Ascending aorta (tissue), 2 donors: ENCODE results near the gene REEP2. TPM values are rescaled to one million over a fixed set of nuclear protein-coding genes. Genes with fewer than 3 reads are reported as not detected.

Experiments
- DNase-seq, 2 donors: peaks; one replicate each; pipeline ENCODE4 v3.0.0-alpha.2; 2019; ENCODE audit warnings: low spot score in 2 of 2
- H3K27ac ChIP-seq, 2 donors: fragments of 200-600 bp; sonication (generic); one replicate each; pipeline ENCODE4 v1.5.1; 2016 to 2017; ENCODE audit warnings: mild to moderate bottlenecking in 1 of 2
- H3K27me3 ChIP-seq: fragments of 200-600 bp; sonication (generic); one replicate; pipeline ENCODE4 v1.5.1; 2017
- H3K36me3 ChIP-seq, 2 donors: fragments of 200-600 bp; sonication (generic); one replicate each; pipeline ENCODE4 v1.5.1; 2016
- H3K4me1 ChIP-seq, 2 donors: fragments of 200-600 bp; sonication (generic); one replicate each; pipeline ENCODE4 v1.5.1; 2016 to 2017; ENCODE audit warnings: mild to moderate bottlenecking in 1 of 2
- H3K4me3 ChIP-seq, 2 donors: fragments of 200-600 bp; sonication (generic); one replicate each; pipeline ENCODE4 v1.5.1; 2016 to 2017; ENCODE audit warnings: mild to moderate bottlenecking in 1 of 2
- H3K9me3 ChIP-seq, 2 donors: fragments of 200-600 bp; sonication (generic); one replicate each; pipeline ENCODE4 v1.5.1; 2016
- CTCF ChIP-seq, 3 experiments: fragments of 200-600 bp in 2 of 3; fragments of 450-650 bp in 1 of 3; sonication (generic) in 2 of 3; IDR thresholded peaks; one replicate each; pipeline ENCODE4 v1.5.1; 2016 to 2019; ENCODE audit warnings: antibody characterized with exemption in 3 of 3, mild to moderate bottlenecking in 1 of 3, moderate library complexity in 1 of 3
- intact Hi-C: fragments of 100-400 bp; cut with DNase I; formaldehyde crosslinking; loops from one replicate; pipeline ENCODE4 v1.15.1; 2023
- total RNA-seq: library from RNA; depleted of rRNA; stranded (reverse); fragments of >200 nt; gene quantifications from one replicate; pipeline ENCODE4 v1.1.0, GENCODE V29; 2016

REEP2 gene
- total RNA-seq, 1 donor from 2014 or later, result 3.5 TPM

GRCh38 chr5:138458384-138458783 lies 19.5 kb downstream of the REEP2 start:
- no peak for DNase-seq
- Histone ChIP-seq H3K27ac (no peak overlapping the region), H3K4me1 (peaks cover 10 to 17% of the 10 kb centered on the region in 2 donors), H3K9me3 (no peaks in the 10 kb centered on the region), H3K27me3 (no peaks in the 10 kb centered on the region), H3K4me3 (peak overlapping the region in 1 of 2 donors; percentile 14), H3K36me3 (no peaks in the 10 kb centered on the region)
- intact Hi-C loops, result no loop called here
- no peak for TF ChIP-seq CTCF (IDR thresholded peaks at IDR 0.05)

- TF ChIP-seq CTCF (IDR thresholded peaks at IDR 0.05), result no peak
- Histone ChIP-seq H3K27me3 (no peaks in the 10 kb centered on the region), H3K27ac (no peak overlapping the region), H3K9me3 (no peaks in the 10 kb centered on the region), H3K36me3 (no peaks in the 10 kb centered on the region), H3K4me1 (peaks cover 10 to 19% of the 10 kb centered on the region in 2 donors), H3K4me3 (no peak overlapping the region)
- DNase-seq, result no peak
- intact Hi-C loops, result no loop called here
These were observed 20.0 kb downstream of the REEP2 start for GRCh38 chr5:138458856-138459255.

GRCh38 chr5:138459311-138459933 lies 20.6 kb downstream of the REEP2 start:
- H3K9me3 ChIP-seq, result no peaks in the 10 kb centered on the region
- H3K27me3 ChIP-seq, result no peaks in the 10 kb centered on the region
- peak; percentile 65 to 82 for DNase-seq
- no peak overlapping the region for H3K4me3 ChIP-seq
- intact Hi-C loops, result no loop called here
- peaks cover 10 to 19% of the 10 kb centered on the region in 2 donors for H3K4me1 ChIP-seq
- no peak overlapping the region for H3K27ac ChIP-seq
- no peaks in the 10 kb centered on the region for H3K36me3 ChIP-seq
- TF ChIP-seq CTCF (IDR thresholded peaks at IDR 0.05), result no peak

GRCh38 chr5:138460032-138460693 lies 21.3 kb downstream of the REEP2 start:
- Histone ChIP-seq H3K27me3 (no peaks in the 10 kb centered on the region), H3K9me3 (no peaks in the 10 kb centered on the region), H3K36me3 (no peaks in the 10 kb centered on the region), H3K27ac (no peak overlapping the region), H3K4me3 (no peak overlapping the region), H3K4me1 (peaks cover 10 to 19% of the 10 kb centered on the region in 2 donors)
- TF ChIP-seq CTCF (IDR thresholded peaks at IDR 0.05), result no peak
- intact Hi-C loops, result loop anchor here (10.0 kb wide), 1 partner anchor 115 kb away; the partner anchor contains the start of gene HSPA9
- no peak for DNase-seq

GRCh38 chr5:138461343-138462125 lies 22.7 kb downstream of the REEP2 start:
- DNase-seq, result peak in 1 of 2 donors; percentile 77
- H3K27ac ChIP-seq, result peak overlapping the region in 1 of 2 donors; percentile 60

More at GRCh38 chr5:138461343-138462125, 22.7 kb downstream of the REEP2 start:
- Histone ChIP-seq H3K36me3 (peaks cover 0 to 8% of the 10 kb centered on the region in 2 donors), H3K4me3 (no peak overlapping the region), H3K27me3 (no peaks in the 10 kb centered on the region), H3K9me3 (no peaks in the 10 kb centered on the region), H3K4me1 (peaks cover 16 to 24% of the 10 kb centered on the region in 2 donors)
- intact Hi-C loops, result loop anchor here (10.0 kb wide), 1 partner anchor 113 kb away; the partner anchor contains the start of gene HSPA9
- no peak for TF ChIP-seq CTCF (IDR thresholded peaks at IDR 0.05)
